Inflammatory macrophage treated with lipopolysaccharide for 1 hour (primary cell): Measurements from ENCODE around the gene BUD13.

ENCODE experiments used
- DNase-seq, 2 donors: peaks; one replicate each; pipeline ENCODE4 v3.0.0-alpha.2; 2020 to 2022

The BUD13 gene

GRCh38 chr11:116712428-116712827, 60.4 kb downstream of the BUD13 start:
- DNase-seq, result no peak

- DNase-seq, result no peak
Observed at GRCh38 chr11:116710762-116711161, 62.0 kb downstream of the BUD13 start.

- no peak for DNase-seq
Observed at GRCh38 chr11:116710001-116710674, 62.6 kb downstream of the BUD13 start.

GRCh38 chr11:116707746-116708145, 65.0 kb downstream of the BUD13 start:
- no peak for DNase-seq

- no peak for DNase-seq
Observed at GRCh38 chr11:116707161-116707629, 65.6 kb downstream of the BUD13 start.

GRCh38 chr11:116703421-116703820, 69.4 kb downstream of the BUD13 start:
- DNase-seq, result no peak

GRCh38 chr11:116702772-116703385, 69.9 kb downstream of the BUD13 start:
- DNase-seq, result no peak

- no peak for DNase-seq
Observed at GRCh38 chr11:116701876-116702275, 70.9 kb downstream of the BUD13 start.

- no peak for DNase-seq
Observed at GRCh38 chr11:116701297-116701801, 71.4 kb downstream of the BUD13 start.

GRCh38 chr11:116700586-116701220, 72.1 kb downstream of the BUD13 start:
- no peak for DNase-seq
